IMR-90 (cell line): ENCODE data around the gene BCL2L12. TPM values are rescaled to one million over a fixed set of nuclear protein-coding genes. Genes with fewer than 3 reads are reported as not detected.

Source experiments
- ATAC-seq: fragments of 200-7000 bp; cut with Tn5 transposase; 2 replicates; pipeline ENCODE4 v1.9.1; 2020; ENCODE audit warnings: low read depth, mild to moderate bottlenecking, moderate library complexity
- BruUV-seq: library from RNA; stranded (reverse); fragments of 400-500 nt; replicated peaks from 2 replicates; lab custom pipeline; 2021; lab: Mats Ljungman, UMichigan
- CTCF ChIA-PET: fragments of 300-600 bp; formaldehyde crosslinking; extraction: SDS; loops from one replicate; lab custom pipeline; 2021; ENCODE audit warnings: antibody characterized with exemption; lab: Yijun Ruan, JAX
- POLR2A ChIA-PET: fragments of 300-600 bp; sonication (Branson Sonifier 250); formaldehyde crosslinking; loops from one replicate; lab custom pipeline; 2022; ENCODE audit warnings: antibody characterized with exemption; ENCODE audit not compliant: unreplicated experiment; lab: Charles Lee
- DNase-seq: peaks from one replicate; pipeline ENCODE4 v3.0.0; 2013
- H2AFZ ChIP-seq: replicated peaks from 2 replicates; pipeline ENCODE3; 2013; ENCODE audit warnings: low read length, mild to moderate bottlenecking; ENCODE audit not compliant: poor library complexity
- H2AK5ac ChIP-seq: 2 replicates; pipeline ENCODE4 v1.6.1; 2013; ENCODE audit warnings: low read depth, low read length, inconsistent platforms
- H2AK9ac ChIP-seq: replicated peaks from 2 replicates; pipeline ENCODE3; 2013; ENCODE audit warnings: mild to moderate bottlenecking, low read depth, low read length, moderate library complexity; ENCODE audit not compliant: poor library complexity
- H2BK120ac ChIP-seq: 2 replicates; pipeline ENCODE4 v1.6.1; 2013; ENCODE audit warnings: low read depth, low read length, inconsistent platforms
- H2BK15ac ChIP-seq: 3 replicates; pipeline ENCODE4 v1.6.1; 2013; ENCODE audit warnings: low read depth, low read length, inconsistent platforms
- H2BK20ac ChIP-seq: 2 replicates; pipeline ENCODE4 v1.6.1; 2013; ENCODE audit warnings: low read depth, mild to moderate bottlenecking, inconsistent platforms, low read length, moderate library complexity
- H2BK5ac ChIP-seq: 2 replicates; pipeline ENCODE4 v1.6.1; 2013; ENCODE audit warnings: mild to moderate bottlenecking, low read depth, low read length, inconsistent platforms; ENCODE audit not compliant: poor library complexity, severe bottlenecking
- H3K14ac ChIP-seq: replicated peaks from 2 replicates; pipeline ENCODE4 v1.6.1; 2013; ENCODE audit warnings: low read depth, low read length, inconsistent platforms
- H3K18ac ChIP-seq: 2 replicates; pipeline ENCODE4 v1.6.1; 2013; ENCODE audit warnings: low read depth, low read length, control low read depth
- H3K23ac ChIP-seq: 2 replicates; pipeline ENCODE4 v1.6.1; 2013; ENCODE audit warnings: low read depth, low read length, inconsistent platforms
- H3K27ac ChIP-seq: 2 replicates; pipeline ENCODE4 v1.5.1; 2013; ENCODE audit warnings: mild to moderate bottlenecking, control low read depth, low read length; ENCODE audit not compliant: insufficient read depth
- H3K27me3 ChIP-seq: 2 replicates; pipeline ENCODE4 v1.6.1; 2013; ENCODE audit warnings: low read length; ENCODE audit not compliant: control insufficient read depth, insufficient read depth
- H3K36me3 ChIP-seq: 2 replicates; pipeline ENCODE4 v1.6.1; 2013; ENCODE audit warnings: low read length, mixed read lengths; ENCODE audit not compliant: control insufficient read depth, insufficient read depth
- H3K4ac ChIP-seq: 2 replicates; pipeline ENCODE4 v1.6.1; 2013; ENCODE audit warnings: low read depth, low read length, inconsistent platforms
- H3K4me1 ChIP-seq: 2 replicates; pipeline ENCODE4 v1.6.1; 2013; ENCODE audit warnings: low read length, mixed read lengths; ENCODE audit not compliant: control insufficient read depth, insufficient read depth
- H3K4me2 ChIP-seq: 2 replicates; pipeline ENCODE4 v1.6.1; 2013; ENCODE audit warnings: low read depth, mild to moderate bottlenecking, control low read depth, low read length, moderate library complexity
- H3K4me3 ChIP-seq: 2 replicates; pipeline ENCODE4 v1.5.1; 2013; ENCODE audit warnings: low read depth, mild to moderate bottlenecking, control low read depth, low read length, moderate library complexity; ENCODE audit not compliant: insufficient read depth
- H3K56ac ChIP-seq: 2 replicates; pipeline ENCODE4 v1.6.1; 2013; ENCODE audit warnings: low read length, inconsistent platforms; ENCODE audit not compliant: insufficient read depth; ENCODE audit errors: extremely low read depth
- H3K79me1 ChIP-seq, 2 experiments: 2 replicates each; pipeline ENCODE4 v1.6.1; 2013; ENCODE audit warnings: low read length in 2 of 2, inconsistent platforms in 1 of 2, low read depth in 1 of 2
- H3K9ac ChIP-seq: 2 replicates; pipeline ENCODE4 v1.6.1; 2013; ENCODE audit warnings: low read depth, low read length, control low read depth
- H3K9me1 ChIP-seq: 2 replicates; pipeline ENCODE4 v1.6.1; 2013; ENCODE audit warnings: low read length, inconsistent platforms; ENCODE audit not compliant: insufficient read depth
- H3K9me3 ChIP-seq: 2 replicates; pipeline ENCODE4 v1.6.1; 2013; ENCODE audit warnings: low read length; ENCODE audit not compliant: control insufficient read depth, insufficient read depth
- H4K20me1 ChIP-seq: 2 replicates; pipeline ENCODE4 v1.6.1; 2013; ENCODE audit warnings: low read length, inconsistent platforms; ENCODE audit not compliant: insufficient read depth
- H4K5ac ChIP-seq: 2 replicates; pipeline ENCODE4 v1.6.1; 2013; ENCODE audit warnings: mild to moderate bottlenecking, low read depth, low read length, control low read depth
- H4K8ac ChIP-seq, 2 experiments: 2 replicates each; pipeline ENCODE4 v1.6.1; 2013; ENCODE audit warnings: low read depth in 2 of 2, low read length in 2 of 2, control low read depth in 1 of 2, inconsistent platforms in 1 of 2
- H4K91ac ChIP-seq: 2 replicates; pipeline ENCODE4 v1.6.1; 2013; ENCODE audit warnings: low read depth, low read length, inconsistent platforms; ENCODE audit not compliant: insufficient read depth
- CEBPB ChIP-seq: IDR thresholded peaks from 2 replicates; pipeline ENCODE4 v1.6.1; 2012; ENCODE audit warnings: low read depth, low read length, improper control_type of control experiment
- CHD1 ChIP-seq: IDR thresholded peaks from 2 replicates; pipeline ENCODE4 v1.6.1; 2012; ENCODE audit warnings: low read depth, low read length, improper control_type of control experiment
- ELK1 ChIP-seq: fragments of 150-350 bp; IDR thresholded peaks from 2 replicates; pipeline ENCODE4 v1.6.1; 2016; ENCODE audit warnings: low read depth, mild to moderate bottlenecking, low read length, moderate library complexity, borderline replicate concordance
- MAZ ChIP-seq: IDR thresholded peaks from 2 replicates; pipeline ENCODE4 v1.6.1; 2012; ENCODE audit warnings: low read depth, mild to moderate bottlenecking, low read length, improper control_type of control experiment, moderate library complexity, borderline replicate concordance
- MXI1 ChIP-seq: IDR thresholded peaks from 2 replicates; pipeline ENCODE4 v1.6.1; 2012; ENCODE audit warnings: low read depth, mild to moderate bottlenecking, low read length, moderate library complexity, borderline replicate concordance
- NFE2L2 ChIP-seq: fragments of 150-350 bp; IDR thresholded peaks from 2 replicates; pipeline ENCODE4 v1.6.1; 2016; ENCODE audit warnings: low read depth, mild to moderate bottlenecking, low read length
- POLR2A ChIP-seq: IDR thresholded peaks from 2 replicates; pipeline ENCODE4 v1.6.1; 2012; ENCODE audit warnings: mild to moderate bottlenecking, low read depth, low read length
- RAD21 ChIP-seq: IDR thresholded peaks from 2 replicates; pipeline ENCODE4 v1.6.1; 2012; ENCODE audit warnings: low read length, improper control_type of control experiment
- RCOR1 ChIP-seq: IDR thresholded peaks from 2 replicates; pipeline ENCODE4 v1.6.1; 2012; ENCODE audit warnings: mild to moderate bottlenecking, low read length, improper control_type of control experiment; ENCODE audit not compliant: insufficient replicate concordance
- RFX5 ChIP-seq: IDR thresholded peaks from 2 replicates; pipeline ENCODE4 v1.8.0; 2012; ENCODE audit warnings: low read depth, mild to moderate bottlenecking, low read length, moderate library complexity
- SMC3 ChIP-seq: fragments of 150-350 bp; IDR thresholded peaks from 2 replicates; pipeline ENCODE4 v1.6.1; 2016; ENCODE audit warnings: low read depth, mild to moderate bottlenecking, antibody characterized with exemption, low read length, moderate library complexity
- WGBS, 2 experiments: methylation state at CpG; one replicate each; pipeline versions ENCODE4 v1.1.5 to v1.1.7; 2013; ENCODE audit warnings: missing lambda C conversion rate in 2 of 2; ENCODE audit not compliant: insufficient read length in 1 of 2; ENCODE audit errors: extremely low coverage in 2 of 2; 5-methylcytosine and 5-hydroxymethylcytosine counted together
- dilution Hi-C: fragments of 300-500 bp; cut with HindIII; formaldehyde crosslinking; loops from one replicate; pipeline ENCODE4 v1.14.3; 2018; ENCODE audit warnings: low sequenced_read_pairs; ENCODE audit not compliant: unreplicated experiment
- in situ Hi-C: fragments of 300-500 bp; cut with MboI; formaldehyde crosslinking; loops from 3 replicates; pipeline ENCODE4 v1.14.3; 2019; ENCODE audit warnings: low sequenced_read_pairs, inconsistent platforms, mixed read lengths
- intact Hi-C: fragments of 100-400 bp; cut with micrococcal nuclease; formaldehyde crosslinking; loops from 2 replicates; pipeline ENCODE4 v1.10.0; 2022
- polyA plus RNA-seq, 3 experiments: library from polyadenylated mRNA; depleted of rRNA; stranded (reverse); fragments of >200 nt; gene quantifications; 2 replicates each; pipeline ENCODE4 v1.2.3, GENCODE V29; 2012; ENCODE audit warnings: low replicate concordance in 1 of 3
- total RNA-seq: library from RNA; depleted of rRNA; stranded (reverse); fragments of >200 nt; gene quantifications from 2 replicates; pipeline ENCODE4 v1.2.3, GENCODE V29; 2012
- TF ChIP-seq, protein P1 (sequence below): fragments of 150-350 bp; IDR thresholded peaks from 2 replicates; pipeline ENCODE4 v1.6.1; 2017; ENCODE audit warnings: mild to moderate bottlenecking, antibody characterized with exemption, low read length, low read depth

Gene BCL2L12
- total and polyA plus RNA-seq, 2 of the 4 experiments (the other 2 are of a cell fraction), result 3.9 to 32.6 TPM

GRCh38 chr19:49687150-49687549 lies 21.4 kb downstream of the BCL2L12 start:
- H2AK9ac ChIP-seq, result no peak overlapping the region
- ChIA-PET CTCF (no interaction called here), POLR2A (interaction anchor here (1.1 kb wide), 1 partner anchor 47 kb away, joined by 3 read pairs; the partner anchor contains the start of gene RRAS)
- DNase-seq (no peak), ATAC-seq (no peak)
- WGBS, 2 experiments, result 58% methylated on average over 2 of the region's 12 CpGs; no CpG with 5 or more reads in 1 of the 2 experiments
- H3K4me1 ChIP-seq, result peaks cover 9% of the 10 kb centered on the region
- no TSS peak for BruUV-seq
- no peak overlapping the region for H3K56ac ChIP-seq
- TF ChIP-seq RCOR1 (no peak), CHD1 (no peak), MAZ (no peak), RAD21 (no peak), NFE2L2 (no peak), RFX5 (no peak), MXI1 (no peak), POLR2A (no peak), ELK1 (no peak), CEBPB (no peak), SMC3 (no peak)
- TF ChIP-seq, protein P1, sequence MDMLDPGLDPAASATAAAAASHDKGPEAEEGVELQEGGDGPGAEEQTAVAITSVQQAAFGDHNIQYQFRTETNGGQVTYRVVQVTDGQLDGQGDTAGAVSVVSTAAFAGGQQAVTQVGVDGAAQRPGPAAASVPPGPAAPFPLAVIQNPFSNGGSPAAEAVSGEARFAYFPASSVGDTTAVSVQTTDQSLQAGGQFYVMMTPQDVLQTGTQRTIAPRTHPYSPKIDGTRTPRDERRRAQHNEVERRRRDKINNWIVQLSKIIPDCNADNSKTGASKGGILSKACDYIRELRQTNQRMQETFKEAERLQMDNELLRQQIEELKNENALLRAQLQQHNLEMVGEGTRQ, result no peak
- in situ Hi-C loops, result loop anchor here (10.0 kb wide), 1 partner anchor 168 kb away; the partner anchor contains the start of gene PTOV1
- no peak overlapping the region for H4K91ac ChIP-seq
- H3K14ac ChIP-seq, result no peak overlapping the region
- H4K20me1 ChIP-seq, result peaks cover 26% of the 10 kb centered on the region
- H3K9me3 ChIP-seq, result no peaks in the 10 kb centered on the region
- no peak overlapping the region for H2BK15ac ChIP-seq
- no peak overlapping the region for H2BK20ac ChIP-seq
- no peak overlapping the region for H3K27ac ChIP-seq
- no peak overlapping the region for H2BK120ac ChIP-seq
- no peak overlapping the region for H3K4me2 ChIP-seq
- no peaks in the 10 kb centered on the region for H3K27me3 ChIP-seq
- H3K9ac ChIP-seq, result no peak overlapping the region
- H2AK5ac ChIP-seq, result no peak overlapping the region
- no peak overlapping the region for H3K4ac ChIP-seq
- dilution Hi-C loops, result no loop called here
- peaks cover 18 to 56% of the 10 kb centered on the region in 2 experiments for H3K79me1 ChIP-seq
- no peak overlapping the region for H4K5ac ChIP-seq
- H2BK5ac ChIP-seq, result no peak overlapping the region
- no peak overlapping the region for H3K23ac ChIP-seq
- intact Hi-C loops, result no loop called here
- no peak overlapping the region for H4K8ac ChIP-seq
- peaks cover 5% of the 10 kb centered on the region; the same call in 1 of the 2 replicates for H3K9me1 ChIP-seq
- no peak overlapping the region for H3K4me3 ChIP-seq
- no peak overlapping the region for H2AFZ ChIP-seq
- peaks cover 43% of the 10 kb centered on the region for H3K36me3 ChIP-seq
- H3K18ac ChIP-seq, result no peak overlapping the region
